GM19238 (cell line): Measurements from ENCODE around the gene NFKBIB.
"Not testable (repeated sequence)": the region's sequence is repeated elsewhere in the genome, so short reads cannot be mapped to it uniquely, and the experiment has no call there.

ENCODE experiments used
- DNase-seq: peaks from one replicate; pipeline ENCODE4 v3.0.0; 2011; ENCODE audit warnings: low spot score; ENCODE audit not compliant: insufficient read length

The NFKBIB gene

GRCh38 chr19:38875656-38876395 lies 23.9 kb upstream of the NFKBIB start:
- DNase-seq, result no peak

GRCh38 chr19:38877781-38878574 lies 21.8 kb upstream of the NFKBIB start, which contains the start of gene RINL:
Gene RINL, minus strand, starts transcription at chr19:38878275. Its CDS starts 1,533 bp downstream, at chr19:38876742.
- DNase-seq, result peak; percentile 89

GRCh38 chr19:38878575-38879399 lies 21.0 kb upstream of the NFKBIB start:
- DNase-seq, result no peak

GRCh38 chr19:38879400-38879751 lies 20.4 kb upstream of the NFKBIB start:
- no peak for DNase-seq

GRCh38 chr19:38880076-38880881 lies 19.5 kb upstream of the NFKBIB start:
- DNase-seq, result no peak

- DNase-seq, result no peak
These were observed 18.7 kb upstream of the NFKBIB start for GRCh38 chr19:38880882-38881609.

- DNase-seq, result no peak
These were observed 16.5 kb upstream of the NFKBIB start for GRCh38 chr19:38883286-38883685.

- not testable (repeated sequence) for DNase-seq
These were observed 15.1 kb upstream of the NFKBIB start for GRCh38 chr19:38884691-38885090.

- DNase-seq, result no peak
These were observed 10.9 kb upstream of the NFKBIB start for GRCh38 chr19:38888876-38889275.

GRCh38 chr19:38889803-38890202 lies 10.0 kb upstream of the NFKBIB start:
- DNase-seq, result no peak

- DNase-seq, result no peak
These were observed 9.1 kb upstream of the NFKBIB start for GRCh38 chr19:38890686-38891085.

- no peak for DNase-seq
These were observed 8.0 kb upstream of the NFKBIB start for GRCh38 chr19:38891771-38892170.

- no peak for DNase-seq
These were observed 6.9 kb upstream of the NFKBIB start for GRCh38 chr19:38892841-38893240.

- no peak for DNase-seq
These were observed 6.4 kb upstream of the NFKBIB start for GRCh38 chr19:38893341-38893771.

- no peak for DNase-seq
These were observed 4.8 kb upstream of the NFKBIB start for GRCh38 chr19:38894968-38895367.

- no peak for DNase-seq
These were observed 852 bp upstream of the NFKBIB start for GRCh38 chr19:38898788-38899446.

- DNase-seq, result no peak
These were observed 447 bp downstream of the NFKBIB start for GRCh38 chr19:38900202-38900629.

- DNase-seq, result no peak
These were observed 998 bp downstream of the NFKBIB start for GRCh38 chr19:38900743-38901190.

GRCh38 chr19:38901683-38902082 lies 1.9 kb downstream of the NFKBIB start:
- no peak for DNase-seq
